Epithelial cell of esophagus (primary cell): ENCODE measurements around the gene UNC50.

Experiments used
- DNase-seq: peaks from one replicate; pipeline ENCODE4 v3.0.0; 2010; ENCODE audit warnings: low read depth
- H3K4me3 ChIP-seq: 2 replicates; pipeline ENCODE4 v1.5.1; 2011; ENCODE audit warnings: mild to moderate bottlenecking, low read length, control low read depth
- CTCF ChIP-seq: IDR thresholded peaks from 2 replicates; pipeline ENCODE4 v1.5.1; 2011; ENCODE audit warnings: low read depth, mild to moderate bottlenecking, low read length, control low read depth, inconsistent platforms; ENCODE audit not compliant: insufficient read depth; ENCODE audit errors: missing control alignments

The UNC50 gene

GRCh38 chr2:98569915-98570314 lies 38.5 kb upstream of the UNC50 start:
- no peak for TF ChIP-seq CTCF

GRCh38 chr2:98570356-98570755 lies 38.0 kb upstream of the UNC50 start:
- TF ChIP-seq CTCF: no peak
- H3K4me3 ChIP-seq: no peak overlapping the region
- DNase-seq: no peak

More at GRCh38 chr2:98569915-98570314, 38.5 kb upstream of the UNC50 start:
- H3K4me3 ChIP-seq: no peak overlapping the region
- DNase-seq: no peak

- DNase-seq: no peak
- no peak for TF ChIP-seq CTCF
- H3K4me3 ChIP-seq: no peak overlapping the region
Measured at GRCh38 chr2:98571121-98571701, 37.2 kb upstream of the UNC50 start.

GRCh38 chr2:98571796-98572195 lies 36.6 kb upstream of the UNC50 start:
- DNase-seq: no peak
- TF ChIP-seq CTCF: no peak
- no peak overlapping the region for H3K4me3 ChIP-seq

- no peak overlapping the region for H3K4me3 ChIP-seq
- no peak for DNase-seq
- TF ChIP-seq CTCF: no peak
Measured at GRCh38 chr2:98572211-98572610, 36.2 kb upstream of the UNC50 start.

- no peak for DNase-seq
Measured at GRCh38 chr2:98572676-98573075, 35.7 kb upstream of the UNC50 start.

More at GRCh38 chr2:98572676-98573075, 35.7 kb upstream of the UNC50 start:
- TF ChIP-seq CTCF: no peak
- H3K4me3 ChIP-seq: no peak overlapping the region
